H1 (cell line): ENCODE results near the gene CAPS2. TPM values are rescaled to one million over a fixed set of nuclear protein-coding genes. Genes with fewer than 3 reads are reported as not detected.

ENCODE experiments used
- CTCF ChIA-PET: fragments of 300-600 bp; sonication (Branson Sonifier 250); formaldehyde crosslinking; loops from one replicate; lab custom pipeline; 2021; ENCODE audit not compliant: partially characterized antibody; lab: Charles Lee
- POLR2A ChIA-PET: fragments of 300-600 bp; sonication (Branson Sonifier 250); formaldehyde crosslinking; loops from one replicate; lab custom pipeline; 2021; ENCODE audit warnings: inconsistent platforms; ENCODE audit not compliant: partially characterized antibody; lab: Charles Lee
- DNase-seq, 2 experiments: peaks; one replicate each; pipeline versions ENCODE4 v3.0.0 to v3.0.0-alpha.2; 2010 to 2022; ENCODE audit warnings: low spot score in 2 of 2, low read depth in 1 of 2, mixed read lengths in 1 of 2
- FAIRE-seq: peaks from 2 replicates; lab custom pipeline; 2011; peaks lifted over from hg19 to GRCh38; lab: Jason Lieb, UNC
- H2AFZ ChIP-seq: 2 replicates; pipeline ENCODE4 v1.8.1; 2012; ENCODE audit warnings: low read length, inconsistent platforms
- H2AK5ac ChIP-seq: 2 replicates; pipeline ENCODE4 v1.6.1; 2013; ENCODE audit warnings: low read depth, low read length
- H2BK120ac ChIP-seq: replicated peaks from 2 replicates; pipeline ENCODE3; 2013; ENCODE audit warnings: low read depth, low read length, inconsistent platforms
- H2BK12ac ChIP-seq: 2 replicates; pipeline ENCODE4 v1.6.1; 2013; ENCODE audit warnings: low read depth, low read length
- H2BK15ac ChIP-seq: 2 replicates; pipeline ENCODE4 v1.6.1; 2013; ENCODE audit warnings: low read length
- H2BK20ac ChIP-seq: 2 replicates; pipeline ENCODE4 v1.6.1; 2013; ENCODE audit warnings: low read length
- H2BK5ac ChIP-seq: 2 replicates; pipeline ENCODE4 v1.6.1; 2013; ENCODE audit warnings: low read depth, low read length
- H3K14ac ChIP-seq: 2 replicates; pipeline ENCODE4 v1.6.1; 2013; ENCODE audit warnings: inconsistent platforms; ENCODE audit not compliant: insufficient read length
- H3K18ac ChIP-seq: 2 replicates; pipeline ENCODE4 v1.6.1; 2013; ENCODE audit warnings: low read length; ENCODE audit errors: extremely low read depth
- H3K23ac ChIP-seq: 2 replicates; pipeline ENCODE4 v1.6.1; 2013; ENCODE audit warnings: inconsistent platforms; ENCODE audit not compliant: insufficient read length
- H3K23me2 ChIP-seq: 2 replicates; pipeline ENCODE4 v1.6.1; 2013; ENCODE audit warnings: low read depth, low read length
- H3K27ac ChIP-seq: 2 replicates; pipeline ENCODE4 v1.6.1; 2011; ENCODE audit warnings: low read depth, low read length, inconsistent platforms
- H3K27me3 ChIP-seq, 4 experiments: replicated peaks in 1 of 4; 1 replicate in 1 of 4; 2 replicates in 3 of 4; pipeline versions ENCODE4 v1.6.1 to v1.8.1; 2011 to 2013; ENCODE audit warnings: low read length in 3 of 4, mild to moderate bottlenecking in 3 of 4, inconsistent platforms in 2 of 4, mixed read lengths in 2 of 4, moderate library complexity in 1 of 4; ENCODE audit not compliant: control insufficient read depth in 3 of 4, insufficient read depth in 3 of 4; ENCODE audit errors: extremely low read depth in 1 of 4
- H3K36me3 ChIP-seq, 4 experiments: 2 replicates each; pipeline versions ENCODE4 v1.6.1 to v1.8.1; 2011 to 2013; ENCODE audit warnings: mild to moderate bottlenecking in 4 of 4, low read length in 3 of 4, moderate library complexity in 2 of 4, control low read depth in 1 of 4, inconsistent platforms in 1 of 4; ENCODE audit not compliant: insufficient read depth in 4 of 4, control insufficient read depth in 2 of 4
- H3K4ac ChIP-seq: replicated peaks from 2 replicates; pipeline ENCODE3; 2013; ENCODE audit warnings: low read length, low read depth, mixed read lengths, inconsistent platforms; ENCODE audit not compliant: insufficient read length
- H3K4me1 ChIP-seq, 4 experiments: replicated peaks in 1 of 4; 1 replicate in 1 of 4; 2 replicates in 3 of 4; pipeline versions ENCODE4 v1.6.1 to v1.8.1; 2011 to 2013; ENCODE audit warnings: low read length in 3 of 4, inconsistent platforms in 2 of 4, mixed read lengths in 1 of 4; ENCODE audit not compliant: insufficient read depth in 4 of 4, control insufficient read depth in 3 of 4
- H3K4me2 ChIP-seq, 2 experiments: 2 replicates each; pipeline versions ENCODE4 v1.6.1 to v1.8.1; 2011 to 2013; ENCODE audit warnings: low read depth in 2 of 2, low read length in 2 of 2, control low read depth in 1 of 2, inconsistent platforms in 1 of 2, mild to moderate bottlenecking in 1 of 2; ENCODE audit not compliant: insufficient read depth in 1 of 2
- H3K4me3 ChIP-seq, 4 experiments: fragments of 200-600, 300-600 bp in 1 of 4; sonication (generic), shearing (Covaris generic), sonication (Bioruptor Twin) in 1 of 4; 2 replicates each; pipeline versions ENCODE4 v1.5.1 to v1.8.1; 2011 to 2016; ENCODE audit warnings: low read length in 4 of 4, low read depth in 3 of 4, control low read depth in 2 of 4, inconsistent platforms in 2 of 4, mild to moderate bottlenecking in 2 of 4, mixed read lengths in 1 of 4, moderate library complexity in 1 of 4; ENCODE audit not compliant: insufficient read depth in 2 of 4; ENCODE audit errors: extremely low read depth in 1 of 4
- H3K56ac ChIP-seq: replicated peaks from 2 replicates; pipeline ENCODE3; 2013; ENCODE audit warnings: low read depth, mild to moderate bottlenecking, mixed read lengths, low read length, inconsistent platforms; ENCODE audit not compliant: insufficient read length
- H3K79me1 ChIP-seq: 2 replicates; pipeline ENCODE4 v1.6.1; 2013; ENCODE audit warnings: low read depth, low read length, control low read depth
- H3K79me2 ChIP-seq, 2 experiments: 2 replicates each; pipeline versions ENCODE4 v1.6.1 to v1.8.1; 2012 to 2013; ENCODE audit warnings: low read length in 2 of 2, mild to moderate bottlenecking in 2 of 2, inconsistent platforms in 1 of 2; ENCODE audit not compliant: insufficient read depth in 2 of 2, control insufficient read depth in 1 of 2
- H3K9ac ChIP-seq, 4 experiments: replicated peaks in 1 of 4; 1 replicate in 1 of 4; 2 replicates in 3 of 4; pipeline versions ENCODE4 v1.6.1 to v1.8.1; 2011 to 2013; ENCODE audit warnings: low read depth in 3 of 4, low read length in 3 of 4, control low read depth in 2 of 4, mild to moderate bottlenecking in 2 of 4, moderate library complexity in 2 of 4, inconsistent platforms in 1 of 4; ENCODE audit errors: extremely low read depth in 1 of 4
- H3K9me3 ChIP-seq, 2 experiments: 2 replicates each; pipeline versions ENCODE4 v1.6.1 to v1.8.1; 2012 to 2013; ENCODE audit warnings: mild to moderate bottlenecking in 2 of 2, moderate library complexity in 2 of 2, control low read depth in 1 of 2, inconsistent platforms in 1 of 2, low read depth in 1 of 2, low read length in 1 of 2, mixed read lengths in 1 of 2; ENCODE audit not compliant: insufficient read depth in 2 of 2
- H4K20me1 ChIP-seq, 2 experiments: replicated peaks in 1 of 2; 2 replicates each; pipeline versions ENCODE3 to v1.8.1; 2011 to 2013; ENCODE audit warnings: inconsistent platforms in 2 of 2, low read length in 2 of 2, mild to moderate bottlenecking in 1 of 2; ENCODE audit not compliant: insufficient read depth in 2 of 2, control insufficient read depth in 1 of 2
- H4K5ac ChIP-seq: 2 replicates; pipeline ENCODE4 v1.6.1; 2013; ENCODE audit warnings: low read length, low read depth, mixed read lengths, inconsistent platforms; ENCODE audit not compliant: insufficient read length
- H4K8ac ChIP-seq: 2 replicates; pipeline ENCODE4 v1.8.0; 2013; ENCODE audit warnings: mild to moderate bottlenecking, moderate library complexity, low read length, inconsistent platforms; ENCODE audit not compliant: insufficient read depth; ENCODE audit errors: extremely low read depth
- H4K91ac ChIP-seq: replicated peaks from 2 replicates; pipeline ENCODE3; 2013; ENCODE audit warnings: low read length, mixed read lengths, inconsistent platforms; ENCODE audit not compliant: insufficient read length
- CREB1 ChIP-seq: IDR thresholded peaks from 2 replicates; pipeline ENCODE4 v1.6.1; 2012; ENCODE audit warnings: inconsistent platforms
- KDM5A ChIP-seq: fragments of 200-600 bp; IDR thresholded peaks from 2 replicates; pipeline ENCODE4 v1.7.1; 2012; ENCODE audit warnings: mild to moderate bottlenecking, low read length, inconsistent platforms, mixed read lengths
- NANOG ChIP-seq: IDR thresholded peaks from 2 replicates; pipeline ENCODE4 v1.6.1; 2011; ENCODE audit warnings: low read length, low read depth, mild to moderate bottlenecking, inconsistent platforms; ENCODE audit not compliant: insufficient read depth, poor library complexity, severe bottlenecking
- NRF1 ChIP-seq: IDR thresholded peaks from 2 replicates; pipeline ENCODE4 v1.6.1; 2011; ENCODE audit warnings: mild to moderate bottlenecking, low read depth, low read length, improper control_type of control experiment
- RNF2 ChIP-seq: fragments of 200-900, 300-1000 bp; sonication (generic); IDR thresholded peaks from 2 replicates; pipeline ENCODE4 v1.7.1; 2016; ENCODE audit warnings: borderline replicate concordance, low read depth, mild to moderate bottlenecking, antibody characterized with exemption, low read length; ENCODE audit not compliant: poor library complexity, severe bottlenecking; ENCODE audit errors: missing control alignments
- TAF7 ChIP-seq: optimal IDR thresholded peaks from 2 replicates; pipeline ENCODE3; 2011; ENCODE audit warnings: low read depth, mild to moderate bottlenecking, inconsistent platforms, low read length, moderate library complexity, borderline replicate concordance
- WGBS, 2 experiments: shearing (Covaris generic) in 1 of 2; methylation state at CpG; one replicate each; pipeline versions ENCODE4 v1.1.6 to v1.1.7; 2013 to 2015; ENCODE audit warnings: low lambda C conversion rate in 2 of 2, mixed read lengths in 2 of 2, inconsistent platforms in 1 of 2, low coverage in 1 of 2, missing lambda C conversion rate in 1 of 2; ENCODE audit not compliant: insufficient replicate concordance in 2 of 2, insufficient coverage in 1 of 2, insufficient read length in 1 of 2; ENCODE audit errors: extremely low coverage in 1 of 2, missing lambda C conversion rate in 1 of 2; 5-methylcytosine and 5-hydroxymethylcytosine counted together
- polyA plus RNA-seq, 7 experiments: library from polyadenylated mRNA; depleted of rRNA in 3 of 7; stranded (reverse) in 5 of 7; unstranded in 2 of 7; fragments of >200 nt in 5 of 7; fragments of 200-250 nt in 2 of 7; gene quantifications; 1 replicate in 5 of 7; 2 replicates in 1 of 7; 4 replicates in 1 of 7; pipeline versions ENCODE4 v1.2.1 to v1.2.3, GENCODE V29; 2011 to 2013; ENCODE audit warnings: missing spikeins in 2 of 7, mixed read lengths in 2 of 7
- total RNA-seq: library from RNA; stranded (reverse); fragmentation: NEBNext Ultra II Directional; extraction: Animal tissue kit (Norgen Biotek cat#: 25700); gene quantifications from 2 replicates; pipeline ENCODE4 v1.2.1, GENCODE V29; 2021

CAPS2 gene
- total and polyA plus RNA-seq, 2 of the 8 experiments (the other 6 are each of a cell fraction or from before 2014, with no cell fraction given): 2.3 to 3.8 TPM

GRCh38 chr12:75275702-75276101 lies 54.4 kb downstream of the CAPS2 start:
- no peaks in the 10 kb centered on the region for H3K36me3 ChIP-seq
- H2BK5ac ChIP-seq: no peak overlapping the region
- no peak overlapping the region for H3K23ac ChIP-seq
- H2BK120ac ChIP-seq: no peak overlapping the region
- H3K9me3 ChIP-seq: no peaks in the 10 kb centered on the region
- H3K27ac ChIP-seq: no peak overlapping the region
- 83% methylated on average over 2 of the region's 2 CpGs; no CpG with 5 or more reads in 1 of the 2 experiments for WGBS, 2 experiments
- H3K79me1 ChIP-seq: no peaks in the 10 kb centered on the region
- H3K4ac ChIP-seq: no peak overlapping the region
- POLR2A ChIA-PET: no interaction called here
- FAIRE-seq (no peak), DNase-seq (no peak)
- H3K18ac ChIP-seq: no peak overlapping the region
- no peak overlapping the region for H3K14ac ChIP-seq
- no peak overlapping the region for H4K91ac ChIP-seq
- H4K8ac ChIP-seq: no peak overlapping the region
- no peak overlapping the region for H3K4me2 ChIP-seq
- H2BK15ac ChIP-seq: no peak overlapping the region
- no peak overlapping the region for H2AK5ac ChIP-seq
- H2BK20ac ChIP-seq: no peak overlapping the region
- CTCF ChIA-PET: no interaction called here
- no peaks in the 10 kb centered on the region for H4K20me1 ChIP-seq
- no peak overlapping the region for H3K56ac ChIP-seq
- TF ChIP-seq TAF7 (no peak), RNF2 (no peak), NANOG (no peak), KDM5A (no peak), NRF1 (no peak), CREB1 (no peak)
- no peaks in the 10 kb centered on the region for H3K27me3 ChIP-seq
- no peak overlapping the region for H4K5ac ChIP-seq
- H3K23me2 ChIP-seq: no peaks in the 10 kb centered on the region
- peak overlapping the region in 1 of 4 experiments; percentile 34; a peak in 1 of 7 replicates for H3K9ac ChIP-seq
- no peaks in the 10 kb centered on the region for H3K79me2 ChIP-seq
- H2BK12ac ChIP-seq: no peak overlapping the region
- no peaks in the 10 kb centered on the region for H3K4me1 ChIP-seq
- no peak overlapping the region for H3K4me3 ChIP-seq
- no peak overlapping the region for H2AFZ ChIP-seq
